Upper lobe of left lung (tissue), 4 donors: ENCODE measurements around the gene VSTM4.

Experiments used
- CTCF ChIP-seq, 6 experiments: fragments of 450-650 bp in 4 of 6; fragments of 200-600 bp in 2 of 6; sonication (generic) in 2 of 6; IDR thresholded peaks; one replicate each; pipeline ENCODE4 v1.5.1; 2016 to 2019; ENCODE audit warnings: antibody characterized with exemption in 6 of 6
- EP300 ChIP-seq, 4 donors: sonication (generic); formaldehyde crosslinking; IDR thresholded peaks; one replicate each; pipeline ENCODE4 v1.5.1; 2017; ENCODE audit warnings: antibody characterized with exemption in 4 of 4, control low read depth in 2 of 4
- POLR2A ChIP-seq, 4 donors: fragments of 450-650 bp; IDR thresholded peaks; one replicate each; pipeline ENCODE4 v1.5.1; 2016 to 2017; ENCODE audit warnings: antibody characterized with exemption in 4 of 4, mild to moderate bottlenecking in 2 of 4
- POLR2AphosphoS5 ChIP-seq, 2 donors: sonication (generic); formaldehyde crosslinking; IDR thresholded peaks; one replicate each; pipeline ENCODE4 v1.5.1; 2017; ENCODE audit warnings: antibody characterized with exemption in 2 of 2

DNA sequence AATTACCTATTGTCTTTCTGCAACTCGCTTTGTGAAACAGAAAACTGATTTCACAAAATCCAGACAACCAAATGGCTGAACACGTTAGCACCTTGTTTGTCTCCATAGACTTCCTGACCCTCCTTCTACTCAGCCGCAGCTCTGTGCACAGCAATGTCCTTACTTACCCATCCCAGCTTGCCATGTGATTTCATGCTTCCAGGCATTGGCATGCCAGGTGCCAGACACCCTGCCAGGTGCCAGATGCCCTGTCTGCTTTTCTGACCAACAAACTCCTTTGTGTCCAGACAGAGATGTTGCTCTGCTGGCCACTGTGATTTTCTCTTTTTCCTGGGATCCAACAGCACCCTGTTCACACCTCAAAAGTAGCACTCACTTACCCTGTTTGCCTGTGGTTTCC lies 34.6 kb upstream of the VSTM4 start:
- no peak for TF ChIP-seq CTCF (IDR thresholded peaks at IDR 0.05)
- TF ChIP-seq POLR2A (IDR thresholded peaks at IDR 0.05), result no peak
- TF ChIP-seq EP300 (IDR thresholded peaks at IDR 0.05), result no peak
- no peak for TF ChIP-seq POLR2AphosphoS5 (IDR thresholded peaks at IDR 0.05)
